Measurements from ENCODE around the gene ACSM2A. TPM values are rescaled to one million over a fixed set of nuclear protein-coding genes. Genes with fewer than 3 reads are reported as not detected.
"Not testable (repeated sequence)": the region's sequence is repeated elsewhere in the genome, so short reads cannot be mapped to it uniquely, and the experiment has no call there.

The ACSM2A gene
- total and polyA plus RNA-seq, 2 of the 4 experiments (the other 2 are of a cell fraction), result not detected

DNA sequence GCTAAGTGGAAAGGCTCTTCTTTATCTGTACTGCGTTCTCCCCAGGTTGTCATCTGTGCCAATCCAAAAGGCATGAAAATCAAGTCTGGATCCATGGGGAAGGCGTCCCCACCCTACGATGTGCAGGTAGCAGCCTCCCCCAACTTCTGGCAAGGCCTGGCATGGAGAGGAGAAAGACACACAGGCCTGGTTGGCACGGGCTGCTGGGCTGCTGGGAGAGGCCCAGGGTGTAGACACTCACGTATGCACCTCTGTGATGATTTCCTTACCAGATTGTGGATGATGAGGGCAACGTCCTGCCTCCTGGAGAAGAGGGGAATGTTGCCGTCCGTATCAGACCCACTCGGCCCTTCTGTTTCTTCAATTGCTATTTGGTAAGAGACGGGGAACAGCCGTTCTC is 20.4 kb upstream of the ACSM2A start:
- Histone ChIP-seq H3K79me1 (ENCODE audit: low read depth in 1 of 2, low read length in 2 of 2) (no peaks in the 10 kb centered on the region), H4K91ac (ENCODE audit: insufficient read depth, low read depth, low read length) (no peak overlapping the region), H2AFZ (replicated peaks; ENCODE audit: low read length, poor library complexity) (no peak overlapping the region), H3K9ac (ENCODE audit: low read depth, low read length) (no peak overlapping the region), H4K8ac (ENCODE audit: low read depth in 2 of 2, low read length in 2 of 2) (no peak overlapping the region), H2BK5ac (ENCODE audit: low read depth, low read length, poor library complexity, severe bottlenecking) (no peak overlapping the region), H4K20me1 (ENCODE audit: insufficient read depth, low read length) (no peaks in the 10 kb centered on the region), H3K23ac (ENCODE audit: low read depth, low read length) (no peak overlapping the region), H3K56ac (ENCODE audit: extremely low read depth, insufficient read depth, low read length) (no peak overlapping the region), H3K14ac (replicated peaks; ENCODE audit: low read depth, low read length) (no peak overlapping the region), H3K27ac (ENCODE audit: insufficient read depth, low read length) (no peak overlapping the region), H2AK9ac (replicated peaks; ENCODE audit: low read depth, low read length, poor library complexity) (no peak overlapping the region), H3K4me1 (ENCODE audit: control insufficient read depth, insufficient read depth, low read length) (no peaks in the 10 kb centered on the region), H3K36me3 (ENCODE audit: control insufficient read depth, insufficient read depth, low read length) (no peaks in the 10 kb centered on the region), H4K5ac (ENCODE audit: low read depth, low read length) (no peak overlapping the region), H3K4me3 (ENCODE audit: insufficient read depth, low read depth, low read length) (no peak overlapping the region), H3K18ac (ENCODE audit: low read depth, low read length) (no peak overlapping the region), H3K27me3 (ENCODE audit: control insufficient read depth, insufficient read depth, low read length) (no peaks in the 10 kb centered on the region), H2BK120ac (ENCODE audit: low read depth, low read length) (no peak overlapping the region), H3K9me3 (ENCODE audit: control insufficient read depth, insufficient read depth, low read length) (0 out of 2 replicates have a peak, but pooled peaks cover 2% of the 10 kb centered on the region), H3K9me1 (ENCODE audit: insufficient read depth, low read length) (no peaks in the 10 kb centered on the region), H2BK15ac (ENCODE audit: low read depth, low read length) (no peak overlapping the region), H2AK5ac (ENCODE audit: low read depth, low read length) (no peak overlapping the region), H2BK20ac (ENCODE audit: low read depth, low read length) (no peak overlapping the region), H3K4ac (ENCODE audit: low read depth, low read length) (no peak overlapping the region), H3K4me2 (ENCODE audit: low read depth, low read length) (no peak overlapping the region)
- no peak for TF ChIP-seq USF2 (IDR thresholded peaks at IDR 0.05; ENCODE audit: low read depth, low read length)
- no peak for TF ChIP-seq CHD1 (IDR thresholded peaks at IDR 0.05; ENCODE audit: low read depth, low read length)
- no peak for TF ChIP-seq BHLHE40 (IDR thresholded peaks at IDR 0.05; ENCODE audit: low read depth, low read length)
- in situ Hi-C loops (cut with MboI; ENCODE audit: low sequenced_read_pairs) (no loop called here), intact Hi-C loops (cut with micrococcal nuclease) (no loop called here), dilution Hi-C loops (cut with HindIII; ENCODE audit: low sequenced_read_pairs, unreplicated experiment) (no loop called here)
- no TSS peak for BruUV-seq (replicated peaks)
- DNase-seq (no peak), ATAC-seq (ENCODE audit: low read depth) (no peak)
- ChIA-PET CTCF (interaction anchor here (0.6 kb wide), 1 partner anchor 199 kb away, joined by 7 read pairs; no protein-coding TSS in a partner anchor), POLR2A (ENCODE audit: unreplicated experiment) (no interaction called here)
- 30% methylated on average over 2 of the region's 11 CpGs; no CpG with 5 or more reads in 1 of the 2 experiments for WGBS, 2 experiments (ENCODE audit: extremely low coverage in 2 of 2, insufficient read length in 1 of 2)

DNA sequence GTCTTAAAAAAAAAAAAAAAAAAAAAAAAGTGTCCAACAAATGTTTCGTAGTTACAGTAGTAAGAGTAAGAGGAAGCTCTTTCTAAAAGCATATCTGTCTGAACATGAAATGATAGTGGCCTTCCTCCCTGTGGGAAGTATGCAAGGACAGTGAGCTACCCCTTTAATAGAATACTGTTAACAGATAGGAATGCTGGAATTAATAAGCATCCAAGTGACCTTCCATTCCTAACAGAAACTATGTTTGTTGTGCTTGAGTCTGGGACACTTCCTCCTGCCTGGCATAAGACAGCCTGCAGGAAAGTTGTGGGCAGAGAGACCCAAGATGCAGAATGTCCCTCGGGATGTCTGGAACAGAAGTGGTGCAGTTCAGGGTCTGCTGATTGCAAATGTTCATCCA is 12.4 kb upstream of the ACSM2A start:
- H2BK120ac ChIP-seq (ENCODE audit: low read depth, low read length); H3K9me1 ChIP-seq (ENCODE audit: insufficient read depth, low read length); H3K79me1 ChIP-seq (ENCODE audit: low read depth in 1 of 2, low read length in 2 of 2); H4K91ac ChIP-seq (ENCODE audit: insufficient read depth, low read depth, low read length); H2AFZ ChIP-seq (replicated peaks; ENCODE audit: low read length, poor library complexity); H3K36me3 ChIP-seq (ENCODE audit: control insufficient read depth, insufficient read depth, low read length); H3K9me3 ChIP-seq (ENCODE audit: control insufficient read depth, insufficient read depth, low read length); H4K5ac ChIP-seq (ENCODE audit: low read depth, low read length); H3K18ac ChIP-seq (ENCODE audit: low read depth, low read length); H2BK5ac ChIP-seq (ENCODE audit: low read depth, low read length, poor library complexity, severe bottlenecking); H3K56ac ChIP-seq (ENCODE audit: extremely low read depth, insufficient read depth, low read length); H3K4me3 ChIP-seq (ENCODE audit: insufficient read depth, low read depth, low read length); H2BK15ac ChIP-seq (ENCODE audit: low read depth, low read length); intact Hi-C loops (cut with micrococcal nuclease); H4K20me1 ChIP-seq (ENCODE audit: insufficient read depth, low read length); H4K8ac ChIP-seq (ENCODE audit: low read depth in 2 of 2, low read length in 2 of 2); H2BK20ac ChIP-seq (ENCODE audit: low read depth, low read length); H3K4me1 ChIP-seq (ENCODE audit: control insufficient read depth, insufficient read depth, low read length); POLR2A ChIA-PET (ENCODE audit: unreplicated experiment); in situ Hi-C loops (cut with MboI; ENCODE audit: low sequenced_read_pairs); H3K4ac ChIP-seq (ENCODE audit: low read depth, low read length); H2AK9ac ChIP-seq (replicated peaks; ENCODE audit: low read depth, low read length, poor library complexity); H3K27ac ChIP-seq (ENCODE audit: insufficient read depth, low read length); H3K23ac ChIP-seq (ENCODE audit: low read depth, low read length); BruUV-seq (replicated peaks); H3K4me2 ChIP-seq (ENCODE audit: low read depth, low read length); H3K14ac ChIP-seq (replicated peaks; ENCODE audit: low read depth, low read length); H3K9ac ChIP-seq (ENCODE audit: low read depth, low read length); DNase-seq; CTCF ChIA-PET; H3K27me3 ChIP-seq (ENCODE audit: control insufficient read depth, insufficient read depth, low read length); dilution Hi-C loops (cut with HindIII; ENCODE audit: low sequenced_read_pairs, unreplicated experiment); ATAC-seq (ENCODE audit: low read depth); H2AK5ac ChIP-seq (ENCODE audit: low read depth, low read length): not testable (repeated sequence)
- no CpG with 5 or more reads among the region's 2 CpGs for WGBS, 2 experiments (ENCODE audit: extremely low coverage in 2 of 2, insufficient read length in 1 of 2)
